22Rv1 (cell line): Measurements from ENCODE around the gene KRT34.

Experiments used
- CTCF ChIP-seq: fragments of 450-650 bp; IDR thresholded peaks from 2 replicates; pipeline ENCODE4 v1.5.1; 2017; ENCODE audit warnings: mild to moderate bottlenecking
- ZFX ChIP-seq: fragments of 450-650 bp; IDR thresholded peaks from 2 replicates; pipeline ENCODE4 v1.6.1; 2017; ENCODE audit warnings: antibody characterized with exemption, borderline replicate concordance

DNA sequence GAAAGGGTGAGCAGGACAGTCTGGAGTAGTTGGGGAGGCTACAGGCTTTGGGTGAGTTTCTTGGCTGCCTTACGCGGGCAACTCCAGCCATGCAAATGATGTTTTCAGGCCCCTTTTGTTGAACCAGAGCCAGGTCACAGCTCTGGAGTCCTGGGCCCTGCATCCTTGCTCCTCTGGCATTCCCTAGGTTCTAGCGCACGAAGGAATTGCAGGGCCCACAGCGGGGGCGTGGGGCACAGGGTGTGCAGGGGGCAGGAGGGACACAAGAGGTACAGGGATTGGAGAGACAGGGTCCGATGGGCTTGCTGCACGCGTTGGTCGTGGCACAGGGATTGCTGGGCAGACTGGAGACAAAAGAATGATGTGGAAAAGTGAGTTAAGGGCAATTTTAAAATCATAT is 11.7 kb upstream of the KRT34 start:
- TF ChIP-seq CTCF (no peak), ZFX (no peak)
